Measurements from ENCODE around the gene IFNA8. TPM values are rescaled to one million over a fixed set of nuclear protein-coding genes. Genes with fewer than 3 reads are reported as not detected.
A peak's percentile ranks its signal among the peaks of the same experiment; 100 is the strongest.

The IFNA8 gene
- total RNA-seq, 2 donors from 2014 or later = not detected

DNA sequence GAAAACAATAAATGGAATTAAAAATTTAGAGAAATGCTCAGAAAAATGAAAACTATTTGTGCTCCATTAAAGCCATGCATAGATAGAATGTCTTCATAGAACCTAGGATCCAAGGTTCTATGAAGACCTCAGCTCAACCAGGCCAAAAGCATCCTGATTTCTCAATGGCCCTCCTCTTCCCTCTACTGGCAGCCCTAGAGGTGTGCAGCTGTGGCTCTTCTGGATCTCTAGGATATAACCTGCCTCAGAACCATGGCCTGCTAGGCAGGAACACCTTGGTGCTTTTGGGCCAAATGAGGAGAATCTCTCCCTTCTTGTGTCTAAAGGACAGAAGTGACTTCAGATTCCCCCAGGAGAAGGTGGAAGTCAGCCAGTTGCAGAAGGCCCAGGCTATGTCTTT, 46.4 kb downstream of the IFNA8 start:
- DNase-seq = no peak
- Histone ChIP-seq H3K27me3 (no peaks in the 10 kb centered on the region), H3K4me1 (no peaks in the 10 kb centered on the region), H3K4me3 (no peak overlapping the region), H3K36me3 (no peaks in the 10 kb centered on the region), H3K9me3 (no peaks in the 10 kb centered on the region), H3K27ac (no peak overlapping the region), H3K9ac (ENCODE audit: low read depth in 2 of 2, low read length in 2 of 2) (no peak overlapping the region)
- TF ChIP-seq, protein P1, sequence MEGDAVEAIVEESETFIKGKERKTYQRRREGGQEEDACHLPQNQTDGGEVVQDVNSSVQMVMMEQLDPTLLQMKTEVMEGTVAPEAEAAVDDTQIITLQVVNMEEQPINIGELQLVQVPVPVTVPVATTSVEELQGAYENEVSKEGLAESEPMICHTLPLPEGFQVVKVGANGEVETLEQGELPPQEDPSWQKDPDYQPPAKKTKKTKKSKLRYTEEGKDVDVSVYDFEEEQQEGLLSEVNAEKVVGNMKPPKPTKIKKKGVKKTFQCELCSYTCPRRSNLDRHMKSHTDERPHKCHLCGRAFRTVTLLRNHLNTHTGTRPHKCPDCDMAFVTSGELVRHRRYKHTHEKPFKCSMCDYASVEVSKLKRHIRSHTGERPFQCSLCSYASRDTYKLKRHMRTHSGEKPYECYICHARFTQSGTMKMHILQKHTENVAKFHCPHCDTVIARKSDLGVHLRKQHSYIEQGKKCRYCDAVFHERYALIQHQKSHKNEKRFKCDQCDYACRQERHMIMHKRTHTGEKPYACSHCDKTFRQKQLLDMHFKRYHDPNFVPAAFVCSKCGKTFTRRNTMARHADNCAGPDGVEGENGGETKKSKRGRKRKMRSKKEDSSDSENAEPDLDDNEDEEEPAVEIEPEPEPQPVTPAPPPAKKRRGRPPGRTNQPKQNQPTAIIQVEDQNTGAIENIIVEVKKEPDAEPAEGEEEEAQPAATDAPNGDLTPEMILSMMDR (IDR thresholded peaks at IDR 0.05) = peak; percentile 51
- intact Hi-C loops (cut with DNase I) = loop anchor here (2.0 to 10.0 kb wide), 2 partner anchors 131 to 201 kb away; no protein-coding TSS in a partner anchor

Other genes starting within 250 kb of the IFNA8 start
- not detected for gene IFNA21, start 242.5 kb upstream of the IFNA8 start, total RNA-seq
- not detected for gene IFNA4, start 221.5 kb upstream of the IFNA8 start, total RNA-seq
- gene IFNA7, start 206.9 kb upstream of the IFNA8 start, total RNA-seq = not detected
- not detected for gene IFNA10, start 202.0 kb upstream of the IFNA8 start, total RNA-seq
- gene IFNA16, start 191.8 kb upstream of the IFNA8 start, total RNA-seq = not detected
- gene IFNA17, start 180.9 kb upstream of the IFNA8 start, total RNA-seq = not detected
- not detected for gene IFNA14, start 169.1 kb upstream of the IFNA8 start, total RNA-seq
- gene IFNA5, start 103.8 kb upstream of the IFNA8 start, total RNA-seq = not detected
- gene KLHL9, start 73.7 kb upstream of the IFNA8 start, total RNA-seq = 10 to 100 TPM; 20.4 to 23.9 TPM
- gene IFNA6, start 58.2 kb upstream of the IFNA8 start, total RNA-seq = not detected
- not detected for gene IFNA13, start 41.1 kb upstream of the IFNA8 start, total RNA-seq
- not detected for gene IFNA2, start 23.7 kb upstream of the IFNA8 start, total RNA-seq
- not detected for gene IFNA1, start 31.3 kb downstream of the IFNA8 start, total RNA-seq
- gene IFNE, start 73.2 kb downstream of the IFNA8 start, total RNA-seq = not detected